PC-3 (cell line): ENCODE measurements around the gene PTGIR. TPM values are rescaled to one million over a fixed set of nuclear protein-coding genes. Genes with fewer than 3 reads are reported as not detected.

Experiments used
- ATAC-seq: fragments of 200-7000 bp; cut with Tn5 transposase; 2 replicates; pipeline ENCODE4 v1.9.1; 2020; ENCODE audit warnings: mild to moderate bottlenecking, moderate library complexity
- BruUV-seq: library from RNA; stranded (reverse); fragments of 400-500 nt; replicated peaks from 2 replicates; lab custom pipeline; 2021; lab: Mats Ljungman, UMichigan
- CTCF ChIA-PET: fragments of 300-600 bp; sonication (Branson Sonifier 250); formaldehyde crosslinking; loops from one replicate; lab custom pipeline; 2022; ENCODE audit warnings: antibody characterized with exemption; lab: Charles Lee
- POLR2A ChIA-PET: fragments of 300-600 bp; sonication (Branson Sonifier 250); formaldehyde crosslinking; loops from one replicate; lab custom pipeline; 2022; ENCODE audit warnings: antibody characterized with exemption; ENCODE audit not compliant: unreplicated experiment; lab: Charles Lee
- DNase-seq: peaks from one replicate; pipeline ENCODE4 v3.0.0-alpha.2; 2015
- H2AFZ ChIP-seq: fragments of 300-600 bp; sonication (generic); 2 replicates; pipeline ENCODE4 v1.6.0; 2016; ENCODE audit warnings: antibody characterized with exemption, low read length
- H3F3A ChIP-seq: fragments of 300-600 bp; sonication (generic); one replicate; pipeline ENCODE4 v1.6.0; 2017; ENCODE audit warnings: antibody characterized with exemption, low read length, control low read depth, mild to moderate bottlenecking; ENCODE audit not compliant: unreplicated experiment
- H3K27ac ChIP-seq: fragments of 300-600 bp; sonication (generic); 2 replicates; pipeline ENCODE4 v1.5.1; 2016; ENCODE audit warnings: mild to moderate bottlenecking, low read length
- H3K27me3 ChIP-seq: fragments of 300-600 bp; sonication (generic); 2 replicates; pipeline ENCODE4 v1.6.1; 2016; ENCODE audit warnings: low read length, mixed read lengths
- H3K36me3 ChIP-seq: fragments of 300-600 bp; sonication (generic); 2 replicates; pipeline ENCODE4 v1.6.1; 2016; ENCODE audit warnings: low read depth, mixed run types, low read length, mixed read lengths
- H3K4me1 ChIP-seq: fragments of 300-600 bp; sonication (generic); 2 replicates; pipeline ENCODE4 v1.5.1; 2016; ENCODE audit warnings: low read length; ENCODE audit not compliant: insufficient read depth
- H3K4me2 ChIP-seq: fragments of 300-600 bp; sonication (generic); 2 replicates; pipeline ENCODE4 v1.6.0; 2016; ENCODE audit warnings: low read length
- H3K4me3 ChIP-seq: fragments of 300-600 bp; sonication (generic); 2 replicates; pipeline ENCODE4 v1.5.1; 2016; ENCODE audit warnings: mild to moderate bottlenecking, low read length, mixed read lengths
- H3K79me2 ChIP-seq: fragments of 300-600 bp; sonication (generic); 2 replicates; pipeline ENCODE4 v1.6.1; 2017; ENCODE audit warnings: low read length, mixed read lengths
- H3K9ac ChIP-seq: fragments of 300-600 bp; sonication (generic); 2 replicates; pipeline ENCODE4 v1.6.0; 2016; ENCODE audit warnings: mild to moderate bottlenecking, low read length
- H3K9me2 ChIP-seq: fragments of 300-600 bp; sonication (generic); replicated peaks from 2 replicates; pipeline ENCODE4 v1.6.1; 2016; ENCODE audit warnings: mixed run types, low read length, mixed read lengths
- H3K9me3 ChIP-seq: fragments of 300-600 bp; sonication (generic); 2 replicates; pipeline ENCODE4 v1.6.1; 2016; ENCODE audit warnings: low read length, mixed read lengths
- H4K20me1 ChIP-seq: fragments of 300-600 bp; sonication (generic); 2 replicates; pipeline ENCODE4 v1.6.1; 2016; ENCODE audit warnings: low read length, mixed read lengths
- CTCF ChIP-seq: fragments of 300-600 bp; sonication (generic); conservative IDR thresholded peaks from 2 replicates; pipeline ENCODE4 v1.5.1; 2017; ENCODE audit warnings: antibody characterized with exemption, low read depth, mild to moderate bottlenecking, low read length
- EZH2 ChIP-seq: fragments of 300-600 bp; sonication (generic); IDR thresholded peaks from one replicate; pipeline ENCODE4 v1.6.1; 2017; ENCODE audit warnings: antibody characterized with exemption, mild to moderate bottlenecking, low read length; ENCODE audit not compliant: unreplicated experiment
- EZH2phosphoT487 ChIP-seq: fragments of 300-600 bp; sonication (generic); IDR thresholded peaks from 2 replicates; pipeline ENCODE4 v1.6.1; 2018; ENCODE audit warnings: mild to moderate bottlenecking, antibody characterized with exemption, low read length, borderline replicate concordance
- intact Hi-C: fragments of 100-400 bp; cut with micrococcal nuclease; formaldehyde crosslinking; loops from 2 replicates; pipeline ENCODE4 v1.9.0; 2023
- total RNA-seq: library from RNA; depleted of rRNA; stranded (reverse); fragments of >200 nt; gene quantifications from 2 replicates; pipeline ENCODE4 v1.2.3, GENCODE V29; 2014

Gene PTGIR
- total RNA-seq, 1 experiment from 2014 or later = not detected

- no peak overlapping the region for H3K4me2 ChIP-seq
- H2AFZ ChIP-seq = no peak overlapping the region
- no peak overlapping the region for H3K4me3 ChIP-seq
- POLR2A ChIA-PET = no interaction called here
- no peaks in the 10 kb centered on the region for H3K36me3 ChIP-seq
- no TSS peak for BruUV-seq
- H3F3A ChIP-seq = no peaks in the 10 kb centered on the region
- DNase-seq (no peak), ATAC-seq (no peak)
- H3K9ac ChIP-seq = no peak overlapping the region
- intact Hi-C loops = no loop called here
- H3K79me2 ChIP-seq = no peaks in the 10 kb centered on the region
- H3K4me1 ChIP-seq = peaks cover 9% of the 10 kb centered on the region; the same call in 1 of the 2 replicates
- H4K20me1 ChIP-seq = no peaks in the 10 kb centered on the region
- H3K9me2 ChIP-seq = no peaks in the 10 kb centered on the region
- no peak overlapping the region for H3K27ac ChIP-seq
- CTCF ChIA-PET = no interaction called here
- H3K9me3 ChIP-seq = no peaks in the 10 kb centered on the region
- TF ChIP-seq CTCF = no peak
- no peak for TF ChIP-seq EZH2
- no peak for TF ChIP-seq EZH2phosphoT487
- no peaks in the 10 kb centered on the region for H3K27me3 ChIP-seq
Observed at GRCh38 chr19:46640656-46641055, 15.8 kb upstream of the PTGIR start.

GRCh38 chr19:46639358-46640182 lies 14.7 kb upstream of the PTGIR start:
- ChIA-PET CTCF (interaction anchor here (0.5 kb wide), 1 partner anchor 296 kb away, joined by 14 read pairs; no protein-coding TSS in a partner anchor), POLR2A (no interaction called here)
- Histone ChIP-seq H3K9me3 (no peaks in the 10 kb centered on the region), H4K20me1 (no peaks in the 10 kb centered on the region), H3K27ac (no peak overlapping the region), H3K9ac (no peak overlapping the region; the same call in 1 of the 2 replicates), H3K79me2 (no peaks in the 10 kb centered on the region), H2AFZ (peak overlapping the region; percentile 96), H3K4me3 (peak overlapping the region; percentile 75), H3K4me2 (peak overlapping the region; percentile 97), H3K36me3 (no peaks in the 10 kb centered on the region), H3K4me1 (peaks cover 9% of the 10 kb centered on the region; the same call in 1 of the 2 replicates), H3K9me2 (no peaks in the 10 kb centered on the region), H3F3A (no peaks in the 10 kb centered on the region), H3K27me3 (no peaks in the 10 kb centered on the region)
- no peak for DNase-seq
- TF ChIP-seq EZH2phosphoT487 = no peak
- TF ChIP-seq CTCF = no peak
- TF ChIP-seq EZH2 = no peak
- no TSS peak for BruUV-seq
- ATAC-seq = peak; percentile 18; the same call in 1 of the 2 replicates
- intact Hi-C loops = no loop called here

- Histone ChIP-seq H3K9ac (no peak overlapping the region), H3K9me2 (no peaks in the 10 kb centered on the region), H3K4me2 (no peak overlapping the region), H3K36me3 (no peaks in the 10 kb centered on the region), H3K9me3 (no peaks in the 10 kb centered on the region), H3K4me1 (peaks cover 16% of the 10 kb centered on the region; the same call in 1 of the 2 replicates), H4K20me1 (no peaks in the 10 kb centered on the region), H3K27me3 (no peaks in the 10 kb centered on the region), H3K4me3 (no peak overlapping the region), H3F3A (no peaks in the 10 kb centered on the region), H3K27ac (no peak overlapping the region), H2AFZ (no peak overlapping the region), H3K79me2 (no peaks in the 10 kb centered on the region)
- CTCF ChIA-PET = interaction anchor here (0.7 kb wide), 1 partner anchor 37 kb away, joined by 14 read pairs; no protein-coding TSS in a partner anchor
- TF ChIP-seq CTCF (no peak), EZH2 (no peak), EZH2phosphoT487 (no peak)
- DNase-seq = no peak
- ATAC-seq = no peak
- POLR2A ChIA-PET = no interaction called here
- intact Hi-C loops = no loop called here
- BruUV-seq = no TSS peak
Observed at GRCh38 chr19:46637224-46637623, 12.3 kb upstream of the PTGIR start.
